Measurements from ENCODE around the gene CCDC149.

CCDC149 gene

GRCh38 chr4:24912252-24913118 is at the start of gene CCDC149:
CCDC149 (minus strand) TSS chr4:24913042; CDS start chr4:24912864, 178 bp downstream.
- no peak for DNase-seq (ENCODE audit: low read depth in 2 of 2, low spot score in 1 of 2)

GRCh38 chr4:24957886-24958285 is 45.0 kb upstream of the CCDC149 start:
- DNase-seq (ENCODE audit: low read depth in 2 of 2, low spot score in 1 of 2), result no peak

GRCh38 chr4:24956763-24957162 is 43.9 kb upstream of the CCDC149 start:
- no peak for DNase-seq (ENCODE audit: low read depth in 2 of 2, low spot score in 1 of 2)

GRCh38 chr4:24956091-24956490 is 43.2 kb upstream of the CCDC149 start:
- no peak for DNase-seq (ENCODE audit: low read depth in 2 of 2, low spot score in 1 of 2)

- no peak for DNase-seq (ENCODE audit: low read depth in 2 of 2, low spot score in 1 of 2)
Measured at GRCh38 chr4:24952667-24953066, 39.8 kb upstream of the CCDC149 start.

- DNase-seq (ENCODE audit: low read depth in 2 of 2, low spot score in 1 of 2), result no peak
Measured at GRCh38 chr4:24949970-24950369, 37.1 kb upstream of the CCDC149 start.

- DNase-seq (ENCODE audit: low read depth in 2 of 2, low spot score in 1 of 2), result no peak
Measured at GRCh38 chr4:24937917-24938281, 25.1 kb upstream of the CCDC149 start.

GRCh38 chr4:24937176-24937916 is 24.5 kb upstream of the CCDC149 start:
- DNase-seq (ENCODE audit: low read depth in 2 of 2, low spot score in 1 of 2), result no peak

GRCh38 chr4:24935856-24936255 is 23.0 kb upstream of the CCDC149 start:
- no peak for DNase-seq (ENCODE audit: low read depth in 2 of 2, low spot score in 1 of 2)

- no peak for DNase-seq (ENCODE audit: low read depth in 2 of 2, low spot score in 1 of 2)
Measured at GRCh38 chr4:24934311-24934710, 21.5 kb upstream of the CCDC149 start.

- no peak for DNase-seq (ENCODE audit: low read depth in 2 of 2, low spot score in 1 of 2)
Measured at GRCh38 chr4:24933684-24934275, 20.9 kb upstream of the CCDC149 start.

GRCh38 chr4:24932515-24933225 is 19.8 kb upstream of the CCDC149 start:
- no peak for DNase-seq (ENCODE audit: low read depth in 2 of 2, low spot score in 1 of 2)

- no peak for DNase-seq (ENCODE audit: low read depth in 2 of 2, low spot score in 1 of 2)
Measured at GRCh38 chr4:24930151-24930550, 17.3 kb upstream of the CCDC149 start.

- no peak for DNase-seq (ENCODE audit: low read depth in 2 of 2, low spot score in 1 of 2)
Measured at GRCh38 chr4:24928708-24929107, 15.9 kb upstream of the CCDC149 start.

GRCh38 chr4:24927049-24927448 is 14.2 kb upstream of the CCDC149 start:
- no peak for DNase-seq (ENCODE audit: low read depth in 2 of 2, low spot score in 1 of 2)

GRCh38 chr4:24924309-24924781 is 11.5 kb upstream of the CCDC149 start:
- DNase-seq (ENCODE audit: low read depth in 2 of 2, low spot score in 1 of 2), result no peak

GRCh38 chr4:24923550-24923949 is 10.7 kb upstream of the CCDC149 start:
- DNase-seq (ENCODE audit: low read depth in 2 of 2, low spot score in 1 of 2), result no peak

GRCh38 chr4:24923002-24923401 is 10.2 kb upstream of the CCDC149 start:
- DNase-seq (ENCODE audit: low read depth in 2 of 2, low spot score in 1 of 2), result no peak

GRCh38 chr4:24922416-24922815 is 9.6 kb upstream of the CCDC149 start:
- no peak for DNase-seq (ENCODE audit: low read depth in 2 of 2, low spot score in 1 of 2)

- DNase-seq (ENCODE audit: low read depth in 2 of 2, low spot score in 1 of 2), result no peak
Measured at GRCh38 chr4:24921491-24921890, 8.6 kb upstream of the CCDC149 start.

GRCh38 chr4:24920008-24920407 is 7.2 kb upstream of the CCDC149 start:
- no peak for DNase-seq (ENCODE audit: low read depth in 2 of 2, low spot score in 1 of 2)
